Caco-2 (cell line): ENCODE results near the gene SLC25A51. TPM values are rescaled to one million over a fixed set of nuclear protein-coding genes. Genes with fewer than 3 reads are reported as not detected.

Source experiments
- BruUV-seq: library from RNA; stranded (reverse); fragments of 400-500 nt; replicated peaks from 2 replicates; lab custom pipeline; 2021; lab: Mats Ljungman, UMichigan
- CTCF ChIA-PET: fragments of 300-600 bp; sonication (Branson Sonifier 250); formaldehyde crosslinking; loops from one replicate; lab custom pipeline; 2022; ENCODE audit warnings: antibody characterized with exemption; lab: Charles Lee
- POLR2A ChIA-PET: fragments of 300-600 bp; sonication (Branson Sonifier 250); formaldehyde crosslinking; loops from one replicate; lab custom pipeline; 2022; ENCODE audit warnings: antibody characterized with exemption; lab: Charles Lee
- DNase-seq, 2 experiments: peaks; one replicate each; pipeline versions ENCODE4 v3.0.0 to v3.0.0-alpha.2; 2020 to 2022
- H3K27me3 ChIP-seq: replicated peaks from 2 replicates; pipeline ENCODE4 v1.6.0; 2011; ENCODE audit warnings: low read length; ENCODE audit not compliant: control insufficient read depth, insufficient read depth
- H3K36me3 ChIP-seq: 2 replicates; pipeline ENCODE4 v1.5.1; 2011; ENCODE audit warnings: low read length; ENCODE audit not compliant: control insufficient read depth, insufficient read depth
- H3K4me1 ChIP-seq: fragments of 250-450 bp; sonication (Bioruptor Pico); 2 replicates; pipeline ENCODE4 v1.5.1; 2020; ENCODE audit warnings: mild to moderate bottlenecking
- H3K4me3 ChIP-seq: 2 replicates; pipeline ENCODE4 v1.5.1; 2011; ENCODE audit warnings: low read depth, mild to moderate bottlenecking, control low read depth, low read length
- H3K9me3 ChIP-seq: fragments of 250-450 bp; sonication (Bioruptor Pico); 2 replicates; pipeline ENCODE4 v1.5.1; 2020; ENCODE audit warnings: mild to moderate bottlenecking, moderate library complexity
- H3K27ac Mint-ChIP-seq: one replicate; pipeline ENCODE4 v1.8.0; 2022; ENCODE audit warnings: mixed read lengths; ENCODE audit not compliant: unreplicated experiment
- H3K27me3 Mint-ChIP-seq: one replicate; pipeline ENCODE4 v1.8.0; 2022; ENCODE audit warnings: mixed read lengths; ENCODE audit not compliant: insufficient read depth, unreplicated experiment
- H3K36me3 Mint-ChIP-seq: one replicate; pipeline ENCODE4 v1.8.0; 2022; ENCODE audit warnings: mild to moderate bottlenecking, mixed read lengths; ENCODE audit not compliant: insufficient read depth, unreplicated experiment
- H3K4me1 Mint-ChIP-seq: one replicate; pipeline ENCODE4 v1.8.0; 2022; ENCODE audit warnings: low read depth, mixed read lengths; ENCODE audit not compliant: unreplicated experiment
- H3K4me3 Mint-ChIP-seq: one replicate; pipeline ENCODE4 v1.8.0; 2022; ENCODE audit warnings: mild to moderate bottlenecking, moderate library complexity, mixed read lengths; ENCODE audit not compliant: unreplicated experiment
- H3K9me3 Mint-ChIP-seq: one replicate; pipeline ENCODE4 v1.8.0; 2022; ENCODE audit warnings: mixed read lengths; ENCODE audit not compliant: unreplicated experiment
- CTCF ChIP-seq, 2 experiments: fragments of 200-600 bp in 1 of 2; IDR thresholded peaks; 1 replicate in 1 of 2; 2 replicates in 1 of 2; pipeline versions ENCODE4 v1.5.1 to v1.8.0; 2011 to 2022; ENCODE audit warnings: antibody characterized with exemption in 1 of 2, control low read depth in 1 of 2, inconsistent platforms in 1 of 2, low read depth in 1 of 2, low read length in 1 of 2, mild to moderate bottlenecking in 1 of 2, moderate library complexity in 1 of 2; ENCODE audit not compliant: insufficient read depth in 1 of 2, severe bottlenecking in 1 of 2, unreplicated experiment in 1 of 2
- intact Hi-C: fragments of 100-400 bp; cut with micrococcal nuclease; formaldehyde crosslinking; loops from one replicate; pipeline ENCODE4 v1.10.0; 2022; ENCODE audit not compliant: unreplicated experiment
- total RNA-seq: library from RNA; stranded (reverse); gene quantifications from 2 replicates; pipeline ENCODE4 v1.2.3, GENCODE V29; 2022

Gene SLC25A51
- total RNA-seq, 1 experiment from 2014 or later = 29.1 TPM

- no TSS peak for BruUV-seq
- no peak for TF ChIP-seq CTCF (IDR thresholded peaks at IDR 0.05; ENCODE audit: insufficient read depth in 1 of 2, low read depth in 1 of 2, low read length in 1 of 2, severe bottlenecking in 1 of 2, unreplicated experiment in 1 of 2)
- Mint-ChIP-seq H3K9me3 (no peaks in the 10 kb centered on the region), H3K27me3 (no peaks in the 10 kb centered on the region), H3K27ac (no peak overlapping the region), H3K4me3 (no peak overlapping the region), H3K36me3 (peaks cover 28% of the 10 kb centered on the region), H3K4me1 (no peaks in the 10 kb centered on the region)
- no peaks in the 10 kb centered on the region for H3K27me3 ChIP-seq
- intact Hi-C loops = no loop called here
- no peaks in the 10 kb centered on the region for H3K4me1 ChIP-seq
- no peak overlapping the region for H3K4me3 ChIP-seq
- no peaks in the 10 kb centered on the region for H3K36me3 ChIP-seq
- H3K9me3 ChIP-seq = no peaks in the 10 kb centered on the region
- peak in 1 of 2 experiments; percentile 41 for DNase-seq
- ChIA-PET POLR2A (no interaction called here), CTCF (no interaction called here)
Measured at GRCh38 chr9:37920471-37921167, 16.7 kb upstream of the SLC25A51 start.

GRCh38 chr9:37919956-37920335 is 16.0 kb upstream of the SLC25A51 start:
- Mint-ChIP-seq H3K4me1 (no peaks in the 10 kb centered on the region), H3K4me3 (no peak overlapping the region), H3K9me3 (no peaks in the 10 kb centered on the region), H3K27ac (no peak overlapping the region), H3K36me3 (peaks cover 28% of the 10 kb centered on the region), H3K27me3 (no peaks in the 10 kb centered on the region)
- Histone ChIP-seq H3K4me3 (no peak overlapping the region), H3K27me3 (no peaks in the 10 kb centered on the region), H3K9me3 (no peaks in the 10 kb centered on the region), H3K36me3 (no peaks in the 10 kb centered on the region), H3K4me1 (no peaks in the 10 kb centered on the region)
- no peak for DNase-seq
- TF ChIP-seq CTCF (IDR thresholded peaks at IDR 0.05; ENCODE audit: insufficient read depth in 1 of 2, low read depth in 1 of 2, low read length in 1 of 2, severe bottlenecking in 1 of 2, unreplicated experiment in 1 of 2) = no peak
- intact Hi-C loops = no loop called here
- POLR2A ChIA-PET = no interaction called here
- BruUV-seq = no TSS peak
- CTCF ChIA-PET = no interaction called here

GRCh38 chr9:37919246-37919955 is 15.5 kb upstream of the SLC25A51 start:
- POLR2A ChIA-PET = no interaction called here
- no peak overlapping the region for H3K4me3 Mint-ChIP-seq
- no peaks in the 10 kb centered on the region for H3K9me3 Mint-ChIP-seq
- no peaks in the 10 kb centered on the region for H3K4me1 Mint-ChIP-seq
- H3K9me3 ChIP-seq = no peaks in the 10 kb centered on the region
- H3K4me1 ChIP-seq = no peaks in the 10 kb centered on the region
- BruUV-seq = no TSS peak
- H3K27ac Mint-ChIP-seq = no peak overlapping the region
- DNase-seq = no peak
- no peaks in the 10 kb centered on the region for H3K27me3 Mint-ChIP-seq
- H3K36me3 Mint-ChIP-seq = peaks cover 27% of the 10 kb centered on the region
- TF ChIP-seq CTCF (IDR thresholded peaks at IDR 0.05; ENCODE audit: insufficient read depth in 1 of 2, low read depth in 1 of 2, low read length in 1 of 2, severe bottlenecking in 1 of 2, unreplicated experiment in 1 of 2) = no peak
- no peak overlapping the region for H3K4me3 ChIP-seq
- no peaks in the 10 kb centered on the region for H3K27me3 ChIP-seq
- CTCF ChIA-PET = no interaction called here
- H3K36me3 ChIP-seq = no peaks in the 10 kb centered on the region
- intact Hi-C loops = no loop called here
